GM21367 (cell line): ENCODE data around the gene NFE2.
A peak's percentile ranks its signal among the peaks of the same experiment; 100 is the strongest.
"Not testable (repeated sequence)": the region's sequence is repeated elsewhere in the genome, so short reads cannot be mapped to it uniquely, and the experiment has no call there.

ENCODE experiments used
- ATAC-seq: cut with Tn5 transposase; IDR thresholded peaks from one replicate; pipeline ENCODE4 v1.9.1; 2021; ENCODE audit not compliant: unreplicated experiment

Gene NFE2

GRCh38 chr12:54300732-54301427, at the start of gene NFE2:
TSS of gene NFE2 (minus strand) at chr12:54301015. CDS start at chr12:54295248, 5,767 bp downstream.
- ATAC-seq, result no peak

DNA sequence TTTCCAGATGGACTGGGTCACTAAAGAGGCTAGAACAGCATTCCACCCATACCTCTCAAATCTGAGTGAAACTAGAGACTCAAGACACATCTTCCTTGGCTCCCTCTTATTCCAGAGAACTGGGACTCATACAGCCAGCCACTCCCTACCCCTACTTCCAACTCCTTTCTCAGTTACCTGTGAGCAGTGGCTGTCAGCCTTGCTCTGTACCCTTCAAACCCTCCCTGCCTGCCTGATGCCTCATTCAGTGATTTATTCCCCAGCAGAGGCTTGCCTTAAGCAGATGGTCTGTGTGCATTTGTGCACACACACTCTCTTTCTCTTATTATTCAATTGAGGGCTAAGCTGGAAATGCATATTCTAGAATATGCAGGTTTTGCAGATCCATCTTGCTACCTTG, 48.9 kb upstream of the NFE2 start:
- ATAC-seq, result no peak

GRCh38 chr12:54349036-54349435, 48.2 kb upstream of the NFE2 start:
- ATAC-seq, result no peak

DNA sequence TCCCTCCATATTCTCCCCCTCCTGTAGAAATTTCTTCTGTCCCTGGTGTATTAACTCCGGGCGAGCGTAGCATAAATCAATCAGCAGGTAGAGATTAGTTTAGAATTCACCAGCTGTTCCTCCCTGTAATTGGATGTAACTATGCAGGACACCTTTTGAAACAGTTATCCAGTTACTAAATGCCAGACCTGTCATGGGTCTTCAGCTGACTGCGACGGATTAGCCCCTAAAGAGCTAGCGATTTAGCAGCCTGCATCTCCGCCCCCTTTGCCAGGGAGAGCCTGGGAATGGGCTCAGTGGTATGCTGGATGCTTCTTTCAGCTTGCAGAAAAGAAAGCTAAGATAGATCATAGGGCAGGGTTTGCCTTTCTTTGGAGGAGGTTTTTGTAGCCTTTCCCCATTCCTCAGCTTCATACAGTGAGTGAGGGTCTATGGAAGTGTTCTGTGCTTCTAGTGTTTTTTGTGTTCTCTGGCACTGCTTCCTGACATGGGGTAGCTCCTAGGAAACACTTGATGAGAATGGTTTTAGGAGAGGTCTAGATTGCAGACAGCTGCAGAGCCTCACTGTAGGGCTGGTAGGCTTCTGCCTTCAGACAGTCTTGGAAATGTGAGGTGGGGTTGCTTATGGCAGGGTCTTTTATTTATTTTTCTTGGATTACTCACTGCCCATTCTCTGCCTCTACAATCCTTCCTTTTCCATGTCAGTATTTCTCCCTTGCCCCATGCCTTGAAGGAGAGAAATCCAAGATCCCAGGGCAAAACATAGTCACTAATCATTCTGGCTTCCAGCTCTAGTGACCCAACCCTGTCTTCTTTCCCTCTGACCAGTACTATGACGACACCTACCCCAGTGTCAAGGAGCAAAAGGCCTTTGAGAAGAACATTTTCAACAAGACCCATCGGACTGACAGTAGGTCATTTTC, 40.8 kb upstream of the NFE2 start:
- no peak for ATAC-seq

GRCh38 chr12:54340846-54341245, 40.0 kb upstream of the NFE2 start:
- no peak for ATAC-seq

- ATAC-seq, result no peak
Observed at GRCh38 chr12:54338698-54339296, 38.0 kb upstream of the NFE2 start.

GRCh38 chr12:54337854-54338650, 37.2 kb upstream of the NFE2 start:
- ATAC-seq, result no peak

- no peak for ATAC-seq
Observed at GRCh38 chr12:54337280-54337842, 36.5 kb upstream of the NFE2 start.

DNA sequence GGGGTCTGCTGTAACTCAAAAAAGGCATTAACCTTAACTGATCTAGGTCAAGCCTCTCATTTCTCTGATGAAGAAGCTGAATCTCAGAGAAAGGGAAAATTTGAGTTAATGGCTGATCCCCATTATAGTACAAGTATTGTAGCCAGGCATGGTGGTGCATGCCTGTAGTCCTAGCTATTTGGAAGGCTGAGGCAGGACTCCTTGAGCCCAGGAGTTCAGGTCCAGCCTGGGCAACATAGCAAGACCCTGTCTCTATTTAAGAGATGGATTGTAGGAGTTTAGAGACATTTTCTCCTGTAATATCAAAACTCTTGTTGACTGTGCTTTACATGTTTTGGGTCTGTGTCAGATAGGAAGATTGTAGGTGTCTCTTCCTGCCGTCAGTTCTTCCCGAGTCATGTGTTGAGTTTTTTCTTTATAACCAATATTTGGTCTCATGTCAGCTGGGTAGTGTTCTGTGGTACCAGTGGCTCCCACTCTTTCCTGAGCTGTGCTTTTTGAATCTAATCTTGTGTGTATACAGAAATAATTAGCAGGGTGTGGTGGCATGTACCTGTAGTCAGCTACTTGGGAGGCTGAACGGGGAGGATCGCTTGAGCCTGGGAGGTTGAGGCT, 32.7 kb upstream of the NFE2 start:
- ATAC-seq, result no peak

GRCh38 chr12:54331461-54331860, 30.6 kb upstream of the NFE2 start:
- ATAC-seq, result no peak

- ATAC-seq, result no peak
Observed at GRCh38 chr12:54330442-54330841, 29.6 kb upstream of the NFE2 start.

DNA sequence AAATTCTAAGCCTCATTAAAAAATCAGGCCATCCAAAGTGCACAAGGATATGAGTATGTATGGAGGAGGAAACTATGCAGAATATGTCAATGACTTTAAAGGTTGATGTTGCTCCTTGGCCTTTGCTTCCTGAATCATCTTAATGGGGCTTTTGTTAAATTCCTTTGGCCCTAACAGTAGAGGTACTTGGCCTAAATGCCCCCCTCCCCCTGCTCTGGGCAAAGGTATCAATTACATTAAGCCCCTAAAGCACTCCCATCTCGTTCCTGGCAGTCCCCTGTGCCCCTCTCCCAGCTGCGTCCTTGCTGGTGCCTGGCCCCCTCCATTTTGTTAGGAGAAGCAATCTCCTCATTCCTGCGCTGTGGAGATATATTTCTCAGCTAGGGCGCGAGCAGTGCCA, 28.9 kb upstream of the NFE2 start:
- no peak for ATAC-seq

DNA sequence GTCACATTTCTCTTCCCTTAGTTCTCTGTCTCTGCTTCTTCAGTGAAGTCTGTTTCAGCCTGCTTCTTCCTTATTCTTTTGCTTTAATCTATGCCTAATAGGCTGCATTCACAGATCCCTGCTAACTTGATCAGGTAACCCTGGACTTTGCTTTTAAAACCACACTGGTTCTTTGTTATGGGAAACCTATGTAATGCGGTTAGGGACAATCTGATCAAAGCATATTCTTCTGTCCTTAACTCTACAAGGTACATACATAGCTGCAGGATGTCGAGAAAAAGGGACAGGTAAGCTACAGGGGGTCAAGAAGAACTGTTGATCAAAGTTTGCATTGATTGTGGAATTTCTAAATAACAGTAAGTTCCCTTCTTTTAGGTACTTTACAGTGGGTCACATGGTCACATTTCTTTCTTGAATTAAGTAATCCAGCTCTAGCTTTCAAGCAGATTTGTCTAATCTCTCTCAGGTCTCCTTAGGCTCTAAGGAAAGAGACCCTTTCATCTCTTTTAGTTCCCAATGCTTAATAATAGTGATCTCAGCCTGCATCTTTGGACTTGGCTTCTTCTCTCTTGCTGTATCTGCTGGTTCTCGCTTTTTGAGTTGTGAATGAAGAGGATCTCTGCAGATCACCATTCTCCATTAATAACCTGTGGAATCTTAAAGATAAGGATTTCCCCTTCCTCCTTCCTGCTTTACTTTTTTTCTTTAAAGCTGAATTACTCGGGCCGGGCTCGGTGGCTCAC, 28.0 kb upstream of the NFE2 start:
- ATAC-seq, result no peak

- not testable (repeated sequence) for ATAC-seq
Observed at GRCh38 chr12:54325442-54326109, 24.8 kb upstream of the NFE2 start.

DNA sequence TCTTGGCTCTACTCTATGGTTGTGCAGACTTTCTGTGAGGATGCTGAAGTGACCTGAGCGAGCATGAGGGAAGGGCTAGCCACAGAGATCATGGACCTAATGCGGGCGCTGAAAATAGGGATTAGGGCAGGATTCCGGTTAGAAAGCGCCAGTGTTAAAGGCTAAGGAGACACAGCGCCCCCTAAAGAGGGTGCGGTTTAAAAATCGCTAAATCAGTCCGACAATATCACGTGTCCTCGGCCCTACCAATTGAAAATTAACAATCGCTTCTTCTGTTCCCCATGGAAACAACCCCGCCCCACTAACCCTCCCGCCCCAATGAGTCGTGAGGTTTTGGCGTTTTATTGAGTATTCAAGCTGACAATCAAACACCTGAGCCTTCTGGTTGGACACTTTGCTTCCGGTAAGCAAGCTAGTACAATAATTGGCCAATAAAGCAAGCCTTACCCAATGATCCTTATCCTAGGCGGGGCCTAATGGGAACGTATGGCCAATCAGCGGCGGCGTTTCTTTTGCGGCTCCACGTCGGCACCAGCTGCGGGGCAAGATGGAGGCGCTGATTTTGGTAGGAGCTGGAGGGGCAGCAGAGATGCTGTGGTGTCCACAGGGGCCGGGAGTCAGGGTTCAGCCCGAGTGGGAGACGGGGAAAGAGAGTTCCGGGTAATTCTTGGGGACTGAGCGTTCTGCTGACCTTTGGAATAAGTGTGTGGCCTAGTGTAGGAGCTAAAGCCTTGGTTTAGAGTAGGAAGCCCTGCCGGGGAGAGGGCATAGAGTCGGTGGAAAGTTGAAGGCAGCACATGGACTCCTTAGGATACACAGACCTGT, 24.0 kb upstream of the NFE2 start, which contains the start of gene COPZ1:
TSS of gene COPZ1 (plus strand) at position 515 of the 825 bp plus-strand sequence. CDS start at position 548, 33 bp downstream.
- ATAC-seq, result peak; percentile 97

DNA sequence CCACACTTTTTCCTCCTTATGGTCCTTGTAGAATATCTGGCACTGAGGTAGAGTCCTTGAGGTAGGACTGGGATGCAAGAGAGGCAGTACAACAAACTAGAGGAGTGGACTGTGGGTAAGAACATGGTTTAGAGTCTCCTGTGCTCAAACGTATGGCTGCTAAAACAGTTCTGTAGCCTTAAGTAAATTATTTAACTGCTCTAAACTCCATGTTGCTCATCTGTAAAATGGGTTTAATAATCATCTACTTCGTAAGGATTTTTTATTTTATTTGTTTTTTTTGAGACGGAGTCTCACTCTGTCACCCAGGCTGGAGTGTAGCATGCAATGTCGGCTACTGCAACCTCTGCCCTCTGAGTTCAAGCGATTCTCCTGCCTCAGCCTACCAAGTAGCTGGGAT, 20.5 kb upstream of the NFE2 start:
- ATAC-seq, result no peak

DNA sequence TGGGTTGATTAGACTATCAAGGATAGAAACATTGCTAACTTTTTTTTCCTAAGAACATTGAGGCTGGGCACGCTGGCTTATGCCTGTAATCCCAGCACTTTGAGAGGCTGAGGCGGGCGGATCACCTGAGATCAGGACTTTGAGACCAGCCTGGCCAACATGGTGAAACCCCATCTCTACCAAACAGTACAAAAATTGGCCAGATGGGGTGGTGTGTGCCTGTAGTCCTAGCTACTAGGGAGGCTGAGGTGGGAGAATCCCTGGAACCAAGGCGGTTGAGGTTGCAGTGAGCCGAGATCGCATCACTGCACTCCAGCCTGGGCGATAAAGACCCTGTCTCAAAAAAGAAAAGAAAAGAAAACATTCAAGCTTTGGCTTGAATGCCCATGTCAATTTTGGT, 11.5 kb upstream of the NFE2 start:
- not testable (repeated sequence) for ATAC-seq

- no peak for ATAC-seq
Observed at GRCh38 chr12:54311051-54311450, 10.2 kb upstream of the NFE2 start.
